Neural crest cell (in vitro differentiated cells): ENCODE data around the gene COIL. TPM values are rescaled to one million over a fixed set of nuclear protein-coding genes. Genes with fewer than 3 reads are reported as not detected.

Experiments used
- DNase-seq: peaks from one replicate; pipeline ENCODE4 v3.0.0; 2021; ENCODE audit warnings: low read depth, mixed read lengths, low spot score
- H3K27ac Mint-ChIP-seq: one replicate; pipeline ENCODE4 v1.8.0; 2021; ENCODE audit warnings: mild to moderate bottlenecking, mixed read lengths; ENCODE audit not compliant: unreplicated experiment
- H3K27me3 Mint-ChIP-seq: 2 replicates; pipeline ENCODE4 v1.8.0; 2021; ENCODE audit warnings: low read depth, mild to moderate bottlenecking, mixed read lengths
- H3K36me3 Mint-ChIP-seq: 2 replicates; pipeline ENCODE4 v1.8.0; 2021; ENCODE audit warnings: low read depth, mild to moderate bottlenecking, mixed read lengths
- H3K4me1 Mint-ChIP-seq: 2 replicates; pipeline ENCODE4 v1.8.0; 2021; ENCODE audit warnings: mixed read lengths
- H3K4me3 Mint-ChIP-seq: one replicate; pipeline ENCODE4 v1.8.0; 2021; ENCODE audit warnings: mild to moderate bottlenecking, mixed read lengths
- H3K9me3 Mint-ChIP-seq: 2 replicates; pipeline ENCODE4 v1.8.0; 2021; ENCODE audit warnings: mixed read lengths
- total RNA-seq: library from RNA; stranded (reverse); gene quantifications from 2 replicates; pipeline ENCODE4 v1.2.1, GENCODE V29; 2021
- TF ChIP-seq, protein P1 (sequence below): fragments of 200-600 bp; sonication (generic); conservative IDR thresholded peaks from 2 replicates; pipeline ENCODE4 v1.5.0; 2021; ENCODE audit warnings: antibody characterized with exemption, mild to moderate bottlenecking

Gene COIL
- total RNA-seq, 1 donor from 2014 or later = 24.1 TPM

- Mint-ChIP-seq H3K4me3 (no peak overlapping the region), H3K27ac (no peak overlapping the region), H3K27me3 (no peaks in the 10 kb centered on the region), H3K9me3 (no peaks in the 10 kb centered on the region), H3K36me3 (no peaks in the 10 kb centered on the region), H3K4me1 (no peaks in the 10 kb centered on the region)
- DNase-seq = no peak
- TF ChIP-seq, protein P1, sequence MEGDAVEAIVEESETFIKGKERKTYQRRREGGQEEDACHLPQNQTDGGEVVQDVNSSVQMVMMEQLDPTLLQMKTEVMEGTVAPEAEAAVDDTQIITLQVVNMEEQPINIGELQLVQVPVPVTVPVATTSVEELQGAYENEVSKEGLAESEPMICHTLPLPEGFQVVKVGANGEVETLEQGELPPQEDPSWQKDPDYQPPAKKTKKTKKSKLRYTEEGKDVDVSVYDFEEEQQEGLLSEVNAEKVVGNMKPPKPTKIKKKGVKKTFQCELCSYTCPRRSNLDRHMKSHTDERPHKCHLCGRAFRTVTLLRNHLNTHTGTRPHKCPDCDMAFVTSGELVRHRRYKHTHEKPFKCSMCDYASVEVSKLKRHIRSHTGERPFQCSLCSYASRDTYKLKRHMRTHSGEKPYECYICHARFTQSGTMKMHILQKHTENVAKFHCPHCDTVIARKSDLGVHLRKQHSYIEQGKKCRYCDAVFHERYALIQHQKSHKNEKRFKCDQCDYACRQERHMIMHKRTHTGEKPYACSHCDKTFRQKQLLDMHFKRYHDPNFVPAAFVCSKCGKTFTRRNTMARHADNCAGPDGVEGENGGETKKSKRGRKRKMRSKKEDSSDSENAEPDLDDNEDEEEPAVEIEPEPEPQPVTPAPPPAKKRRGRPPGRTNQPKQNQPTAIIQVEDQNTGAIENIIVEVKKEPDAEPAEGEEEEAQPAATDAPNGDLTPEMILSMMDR = no peak
Observed at GRCh38 chr17:56994009-56994792, 33.4 kb upstream of the COIL start.

GRCh38 chr17:56992364-56992763 lies 31.5 kb upstream of the COIL start:
- TF ChIP-seq, protein P1 = no peak
- no peak overlapping the region for H3K27ac Mint-ChIP-seq
- H3K9me3 Mint-ChIP-seq = no peaks in the 10 kb centered on the region
- H3K4me1 Mint-ChIP-seq = no peaks in the 10 kb centered on the region
- H3K36me3 Mint-ChIP-seq = peaks cover 5% of the 10 kb centered on the region
- H3K27me3 Mint-ChIP-seq = no peaks in the 10 kb centered on the region
- H3K4me3 Mint-ChIP-seq = no peak overlapping the region
- DNase-seq = no peak

- no peak overlapping the region for H3K4me3 Mint-ChIP-seq
- no peaks in the 10 kb centered on the region for H3K9me3 Mint-ChIP-seq
- DNase-seq = no peak
- H3K27ac Mint-ChIP-seq = no peak overlapping the region
- no peaks in the 10 kb centered on the region for H3K4me1 Mint-ChIP-seq
- H3K36me3 Mint-ChIP-seq = peaks cover 13% of the 10 kb centered on the region
- TF ChIP-seq, protein P1 = no peak
- no peaks in the 10 kb centered on the region for H3K27me3 Mint-ChIP-seq
Observed at GRCh38 chr17:56988901-56989572, 28.2 kb upstream of the COIL start.

GRCh38 chr17:56987283-56987834 lies 26.5 kb upstream of the COIL start:
- TF ChIP-seq, protein P1 = no peak
- Mint-ChIP-seq H3K27me3 (no peaks in the 10 kb centered on the region), H3K4me1 (peaks cover 6% of the 10 kb centered on the region), H3K27ac (no peak overlapping the region), H3K9me3 (no peaks in the 10 kb centered on the region), H3K4me3 (no peak overlapping the region), H3K36me3 (peaks cover 14% of the 10 kb centered on the region)
- DNase-seq = no peak

DNA sequence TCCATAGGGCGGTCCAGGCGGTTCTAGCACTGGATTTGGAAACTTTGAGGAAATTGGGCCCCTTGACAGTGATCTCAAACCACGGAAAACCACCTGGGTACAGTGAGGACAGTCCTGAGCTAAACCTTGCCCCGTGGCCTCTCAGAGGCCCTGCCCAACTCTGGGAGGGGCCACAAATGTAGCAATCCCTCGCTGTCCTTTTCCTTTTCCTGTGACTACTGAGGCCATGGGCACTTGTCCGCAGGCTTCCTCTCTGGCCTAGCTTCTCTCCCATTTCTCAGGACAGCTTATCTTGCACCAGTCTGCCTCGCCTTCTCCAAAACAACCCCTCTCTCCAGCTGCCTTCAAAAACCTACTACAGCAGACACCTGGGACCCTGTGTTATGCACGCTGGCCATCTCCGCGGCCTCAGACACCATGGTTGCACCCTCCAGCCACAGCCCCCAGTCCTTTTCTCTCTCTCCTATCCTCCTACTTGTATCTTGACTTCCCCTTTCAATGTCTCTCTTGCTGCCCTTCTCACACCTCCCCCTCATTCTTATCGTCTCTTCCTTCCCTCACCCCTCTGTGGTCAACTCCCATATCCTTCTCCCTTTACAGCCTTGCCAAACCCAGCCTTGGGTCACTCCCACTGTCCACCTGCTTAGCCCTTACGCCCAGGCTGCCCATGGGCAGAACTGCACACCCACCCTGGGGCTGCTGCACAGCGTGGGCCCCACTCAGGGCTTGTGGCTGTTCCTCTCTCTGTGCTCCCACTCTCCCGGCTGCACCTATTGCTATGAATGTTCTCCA lies 24.7 kb upstream of the COIL start:
- DNase-seq = no peak

More for the DNA sequence above, 24.7 kb upstream of the COIL start:
- Mint-ChIP-seq H3K4me1 (peaks cover 11% of the 10 kb centered on the region), H3K27me3 (no peaks in the 10 kb centered on the region), H3K36me3 (peaks cover 14% of the 10 kb centered on the region), H3K4me3 (no peak overlapping the region), H3K27ac (no peak overlapping the region), H3K9me3 (no peaks in the 10 kb centered on the region)
- TF ChIP-seq, protein P1 = no peak
